Gastrocnemius medialis (tissue), 4 donors: ENCODE measurements around the gene TRIOBP. TPM values are rescaled to one million over a fixed set of nuclear protein-coding genes. Genes with fewer than 3 reads are reported as not detected.
"Not testable (repeated sequence)": the region's sequence is repeated elsewhere in the genome, so short reads cannot be mapped to it uniquely, and the experiment has no call there.

Source experiments
- ATAC-seq, 2 donors: fragments of 150-250 bp; one replicate each; pipeline ENCODE4 v1.9.1; 2016
- DNase-seq, 2 donors: peaks; one replicate each; pipeline ENCODE4 v3.0.0-alpha.2; 2019
- H3K27ac ChIP-seq, 4 donors: fragments of 200-600 bp; sonication (generic); 1 replicate in 1 of 4; 2 replicates in 3 of 4; pipeline ENCODE4 v1.5.1; 2016 to 2018; ENCODE audit warnings: mild to moderate bottlenecking in 2 of 4, moderate library complexity in 1 of 4
- H3K27me3 ChIP-seq, 3 donors: fragments of 200-600 bp; sonication (generic) in 2 of 3; 1 replicate in 1 of 3; 2 replicates in 2 of 3; pipeline versions ENCODE4 v1.5.1 to v1.6.0; 2016 to 2019; ENCODE audit warnings: mild to moderate bottlenecking in 1 of 3, moderate library complexity in 1 of 3
- H3K36me3 ChIP-seq, 2 donors: fragments of 200-600 bp; sonication (generic) in 1 of 2; one replicate each; pipeline ENCODE4 v1.5.1; 2017 to 2018
- H3K4me1 ChIP-seq, 2 donors: fragments of 200-600 bp; sonication (generic) in 1 of 2; one replicate each; pipeline ENCODE4 v1.5.1; 2016 to 2017; ENCODE audit warnings: mild to moderate bottlenecking in 2 of 2
- H3K4me3 ChIP-seq, 4 donors: fragments of 200-600 bp; sonication (generic) in 3 of 4; 1 replicate in 1 of 4; 2 replicates in 3 of 4; pipeline ENCODE4 v1.5.1; 2016 to 2019; ENCODE audit warnings: mild to moderate bottlenecking in 2 of 4
- H3K9me3 ChIP-seq, 3 donors: fragments of 200-600 bp; sonication (generic) in 2 of 3; 1 replicate in 1 of 3; 2 replicates in 2 of 3; pipeline ENCODE4 v1.5.1; 2016 to 2019
- CTCF ChIP-seq, 5 experiments: fragments of 450-650 bp in 3 of 5; fragments of 200-600 bp in 2 of 5; sonication (generic) in 2 of 5; IDR thresholded peaks in 4 of 5; conservative IDR thresholded peaks in 1 of 5; 1 replicate in 4 of 5; 2 replicates in 1 of 5; pipeline ENCODE4 v1.5.1; 2016 to 2019; ENCODE audit warnings: antibody characterized with exemption in 5 of 5, mild to moderate bottlenecking in 3 of 5, moderate library complexity in 3 of 5
- POLR2A ChIP-seq, 2 donors: fragments of 450-650 bp; IDR thresholded peaks; one replicate each; pipeline ENCODE4 v1.6.1; 2017; ENCODE audit warnings: antibody characterized with exemption in 2 of 2, mild to moderate bottlenecking in 2 of 2, moderate library complexity in 2 of 2
- in situ Hi-C, 4 donors: fragments of 200-750 bp; cut with MboI; loops; one replicate each; pipeline versions ENCODE4 v1.15.0 to v1.8.0; 2017; ENCODE audit warnings: low sequenced_read_pairs in 4 of 4
- intact Hi-C: fragments of 100-400 bp; cut with DNase I; formaldehyde crosslinking; loops from one replicate; pipeline ENCODE4 v1.15.1; 2023; ENCODE audit warnings: low total_unique reads
- total RNA-seq, 4 donors: library from RNA; depleted of rRNA; stranded (reverse); fragments of >200 nt; gene quantifications; one replicate each; pipeline versions ENCODE4 v1.1.0 to v1.2.3, GENCODE V29; 2016

The TRIOBP gene
- total RNA-seq, 4 donors from 2014 or later, result 21.7 to 38.2 (median 30.3) TPM

GRCh38 chr22:37690407-37690806 lies 6.4 kb upstream of the TRIOBP start:
- H3K27me3 ChIP-seq, result no peaks in the 10 kb centered on the region
- H3K36me3 ChIP-seq, result peaks cover 0 to 66% of the 10 kb centered on the region in 2 donors
- ATAC-seq (no peak), DNase-seq (no peak)
- peaks cover 13 to 14% of the 10 kb centered on the region in 2 donors for H3K4me1 ChIP-seq
- no peaks in the 10 kb centered on the region for H3K9me3 ChIP-seq
- in situ Hi-C loops (loop anchor here in 1 of 4 donors (10.0 kb wide), 1 partner anchor 66 kb away; no protein-coding TSS in a partner anchor), intact Hi-C loops (no loop called here)
- H3K4me3 ChIP-seq, result no peak overlapping the region
- peak overlapping the region in 1 of 4 donors; percentile 43 for H3K27ac ChIP-seq
- TF ChIP-seq POLR2A (IDR thresholded peaks at IDR 0.05), result no peak
- no peak for TF ChIP-seq CTCF (IDR thresholded peaks at IDR 0.05 in 4 of 5, conservative IDR thresholded peaks at IDR 0.05 in 1 of 5)

- Histone ChIP-seq H3K4me3 (no peak overlapping the region), H3K4me1 (peaks cover 9 to 19% of the 10 kb centered on the region in 2 donors), H3K27me3 (no peaks in the 10 kb centered on the region), H3K27ac (peak overlapping the region in 1 of 4 donors; percentile 43), H3K9me3 (no peaks in the 10 kb centered on the region), H3K36me3 (peaks cover 0 to 66% of the 10 kb centered on the region in 2 donors)
- no peak for TF ChIP-seq POLR2A (IDR thresholded peaks at IDR 0.05)
- TF ChIP-seq CTCF (IDR thresholded peaks at IDR 0.05 in 4 of 5, conservative IDR thresholded peaks at IDR 0.05 in 1 of 5), result no peak
- intact Hi-C loops, result no loop called here
- peak; percentile 34 to 74 for DNase-seq
- in situ Hi-C loops, result loop anchor here in 1 of 4 donors (10.0 kb wide), 1 partner anchor 66 kb away; no protein-coding TSS in a partner anchor
- peak in 1 of 2 donors; percentile 43 for ATAC-seq
These were observed 5.8 kb upstream of the TRIOBP start for GRCh38 chr22:37690901-37691504.

- Histone ChIP-seq H3K27ac (no peak overlapping the region), H3K4me1 (peaks cover 8 to 14% of the 10 kb centered on the region in 2 donors), H3K9me3 (no peaks in the 10 kb centered on the region), H3K4me3 (no peak overlapping the region), H3K27me3 (no peaks in the 10 kb centered on the region), H3K36me3 (peaks cover 0 to 63% of the 10 kb centered on the region in 2 donors)
- TF ChIP-seq POLR2A (IDR thresholded peaks at IDR 0.05), result no peak
- TF ChIP-seq CTCF (IDR thresholded peaks at IDR 0.05 in 4 of 5, conservative IDR thresholded peaks at IDR 0.05 in 1 of 5), result no peak
- ATAC-seq, result no peak
- in situ Hi-C loops, result loop anchor here in 1 of 4 donors (10.0 kb wide), 1 partner anchor 68 kb away; no protein-coding TSS in a partner anchor
- no peak for DNase-seq
- intact Hi-C loops, result no loop called here
These were observed 4.1 kb upstream of the TRIOBP start for GRCh38 chr22:37692627-37693285.

- H3K4me1 ChIP-seq, result peaks cover 7 to 11% of the 10 kb centered on the region in 2 donors
- H3K4me3 ChIP-seq, H3K27ac ChIP-seq, H3K9me3 ChIP-seq, ATAC-seq, intact Hi-C loops, H3K27me3 ChIP-seq, DNase-seq: not testable (repeated sequence)
- peaks cover 0 to 49% of the 10 kb centered on the region in 2 donors for H3K36me3 ChIP-seq
- in situ Hi-C loops, result loop anchor here in 1 of 4 donors (10.0 kb wide), 1 partner anchor 69 kb away; no protein-coding TSS in a partner anchor
These were observed 2.7 kb upstream of the TRIOBP start for GRCh38 chr22:37694131-37694530.

- ATAC-seq, result peak in 1 of 2 donors; percentile 25
- H3K27me3 ChIP-seq, H3K9me3 ChIP-seq, H3K27ac ChIP-seq, DNase-seq, intact Hi-C loops: not testable (repeated sequence)
- Histone ChIP-seq H3K4me1 (peaks cover 7 to 11% of the 10 kb centered on the region in 2 donors), H3K4me3 (peak overlapping the region; percentile 21 to 43 (median 34)), H3K36me3 (peaks cover 0 to 33% of the 10 kb centered on the region in 2 donors)
- in situ Hi-C loops, result loop anchor here in 1 of 4 donors (10.0 kb wide), 1 partner anchor 71 kb away; no protein-coding TSS in a partner anchor
These were observed 590 bp upstream of the TRIOBP start for GRCh38 chr22:37696260-37696656.
